HUES48 (cell line): ENCODE results near the gene OR7D4.

Experiments
- H3K27ac ChIP-seq: one replicate; pipeline ENCODE4 v1.7.0; 2013; ENCODE audit warnings: low read depth, low read length, inconsistent platforms
- H3K27me3 ChIP-seq: 2 replicates; pipeline ENCODE4 v1.6.1; 2013; ENCODE audit warnings: mild to moderate bottlenecking, low read length; ENCODE audit not compliant: control insufficient read depth, insufficient read depth
- H3K36me3 ChIP-seq: 2 replicates; pipeline ENCODE4 v1.6.1; 2013; ENCODE audit warnings: low read length; ENCODE audit not compliant: control insufficient read depth, insufficient read depth
- H3K4me1 ChIP-seq: 2 replicates; pipeline ENCODE4 v1.6.1; 2013; ENCODE audit warnings: mild to moderate bottlenecking, low read length; ENCODE audit not compliant: control insufficient read depth, insufficient read depth
- H3K4me3 ChIP-seq: 2 replicates; pipeline ENCODE4 v1.5.1; 2013; ENCODE audit warnings: mild to moderate bottlenecking, low read depth, low read length
- H3K9ac ChIP-seq: 2 replicates; pipeline ENCODE4 v1.6.1; 2013; ENCODE audit warnings: mild to moderate bottlenecking, low read depth, low read length, moderate library complexity
- H3K9me3 ChIP-seq: 2 replicates; pipeline ENCODE4 v1.6.1; 2013; ENCODE audit warnings: low read length; ENCODE audit not compliant: control insufficient read depth, insufficient read depth

OR7D4 gene

DNA sequence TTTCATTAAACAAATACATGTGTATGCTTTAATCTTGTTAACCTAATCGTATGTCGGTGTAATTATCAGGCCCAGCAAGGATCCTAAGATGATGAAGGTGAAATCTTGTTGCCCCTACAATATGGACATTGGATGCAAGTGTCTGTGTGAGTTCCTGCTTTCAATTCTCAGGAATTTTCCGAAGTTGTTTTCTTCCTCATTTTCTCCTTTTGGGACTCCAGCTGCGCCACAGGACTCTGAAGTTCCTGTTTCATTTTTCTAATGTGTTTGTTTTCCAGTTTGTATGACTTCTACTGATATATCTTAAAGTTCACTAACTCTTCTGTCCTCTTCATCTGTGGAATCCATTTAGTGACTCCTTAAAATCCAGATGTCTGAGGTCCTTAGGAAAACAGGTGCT lies 52.5 kb downstream of the OR7D4 start:
- no peaks in the 10 kb centered on the region for H3K4me1 ChIP-seq
- H3K36me3 ChIP-seq: peaks cover 26% of the 10 kb centered on the region
- no peaks in the 10 kb centered on the region for H3K27me3 ChIP-seq
- H3K27ac ChIP-seq: no peak overlapping the region
- no peak overlapping the region for H3K4me3 ChIP-seq
- peaks cover 11% of the 10 kb centered on the region for H3K9me3 ChIP-seq
- no peak overlapping the region for H3K9ac ChIP-seq

- Histone ChIP-seq H3K27me3 (no peaks in the 10 kb centered on the region), H3K4me1 (no peaks in the 10 kb centered on the region), H3K27ac (no peak overlapping the region), H3K9me3 (peaks cover 23% of the 10 kb centered on the region), H3K36me3 (peaks cover 42% of the 10 kb centered on the region), H3K4me3 (no peak overlapping the region), H3K9ac (no peak overlapping the region)
These were observed 54.1 kb downstream of the OR7D4 start for GRCh38 chr19:9165261-9165660.

DNA sequence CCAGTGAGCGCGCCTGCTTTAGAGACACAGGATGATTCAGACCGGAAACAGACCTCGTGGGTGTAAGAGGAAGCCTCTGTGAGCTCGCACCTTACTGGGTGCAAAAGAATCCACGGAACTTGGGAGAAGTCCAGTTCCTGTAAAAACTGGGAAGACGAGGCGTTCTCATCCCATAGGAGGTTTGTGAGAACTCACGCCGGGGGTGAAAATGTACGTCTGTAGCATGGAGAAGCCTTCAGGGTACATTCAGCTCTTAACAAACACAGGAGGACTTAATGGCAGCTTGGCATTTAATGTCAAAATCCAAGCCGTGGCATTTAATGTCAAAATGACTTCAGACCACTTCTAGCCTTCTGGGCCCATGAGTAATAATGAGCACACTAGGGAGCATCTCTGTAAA lies 58.0 kb downstream of the OR7D4 start:
- peaks cover 31% of the 10 kb centered on the region for H3K9me3 ChIP-seq
- peaks cover 80% of the 10 kb centered on the region for H3K36me3 ChIP-seq
- no peak overlapping the region for H3K27ac ChIP-seq
- H3K4me3 ChIP-seq: no peak overlapping the region
- no peaks in the 10 kb centered on the region for H3K27me3 ChIP-seq
- no peaks in the 10 kb centered on the region for H3K4me1 ChIP-seq
- no peak overlapping the region for H3K9ac ChIP-seq
